Adrenal gland (tissue), 12 donors: ENCODE measurements around the gene FAM120B. TPM values are rescaled to one million over a fixed set of nuclear protein-coding genes. Genes with fewer than 3 reads are reported as not detected.

Experiments used
- DNase-seq, 7 donors: peaks; one replicate each; pipeline ENCODE4 v3.0.0-alpha.2; 2019 to 2020
- H3K27ac ChIP-seq, 5 donors: fragments of 200-600 bp; sonication (generic) in 4 of 5; 1 replicate in 3 of 5; 2 replicates in 2 of 5; pipeline versions ENCODE4 v1.5.1 to v1.8.0; 2016 to 2020; ENCODE audit warnings: mild to moderate bottlenecking in 1 of 5
- H3K27me3 ChIP-seq: fragments of 200-600 bp; 2 replicates; pipeline ENCODE4 v1.8.0; 2021
- H3K36me3 ChIP-seq, 2 donors: fragments of 200-600 bp; replicated peaks in 1 of 2; 1 replicate in 1 of 2; 2 replicates in 1 of 2; pipeline versions ENCODE4 v1.5.1 to v1.8.0; 2018 to 2022
- H3K4me1 ChIP-seq, 2 donors: fragments of 200-600 bp; replicated peaks in 1 of 2; 1 replicate in 1 of 2; 2 replicates in 1 of 2; pipeline versions ENCODE4 v1.5.1 to v1.8.0; 2018 to 2021
- H3K4me3 ChIP-seq, 4 donors: fragments of 200-600 bp; sonication (generic) in 3 of 4; one replicate each; pipeline ENCODE4 v1.5.1; 2016 to 2018
- H3K9me3 ChIP-seq, 3 donors: fragments of 200-600 bp; sonication (generic) in 1 of 3; replicated peaks in 1 of 3; 1 replicate in 2 of 3; 2 replicates in 1 of 3; pipeline versions ENCODE4 v1.5.1 to v1.8.0; 2016 to 2021
- POLR2A ChIP-seq, 2 donors: fragments of 450-650 bp; IDR thresholded peaks; one replicate each; pipeline ENCODE4 v1.6.1; 2017; ENCODE audit warnings: antibody characterized with exemption in 2 of 2, mild to moderate bottlenecking in 2 of 2, moderate library complexity in 1 of 2
- WGBS, 4 donors: extraction: QIAGEN DNeasy Blood & Tissue Kit in 2 of 4; methylation state at CpG; one replicate each; pipeline versions ENCODE4 v1.1.5 to v1.1.7; 2013 to 2017; 5-methylcytosine and 5-hydroxymethylcytosine counted together
- intact Hi-C, 2 donors: fragments of 100-400 bp; cut with DNase I; formaldehyde crosslinking; loops; one replicate each; pipeline versions ENCODE4 v1.14.1 to v1.15.0; 2022 to 2023
- polyA plus RNA-seq, 3 donors: library from polyadenylated mRNA; stranded (reverse); fragments of 200-250 nt in 2 of 3; fragments of 350-450 nt in 1 of 3; fragmentation: Illumina TruSeq in 1 of 3; extraction: RNeasy Lipid Tissue Mini Kit (QIAGEN cat#74804) in 1 of 3; gene quantifications; one replicate each; pipeline ENCODE4 v1.2.3, GENCODE V29; 2013 to 2014
- total RNA-seq, 9 donors: library from RNA; depleted of rRNA in 4 of 9; stranded (reverse); fragments of >200 nt in 4 of 9; fragments of 120-200 nt in 1 of 9; fragmentation: NEBNext Ultra II Directional in 1 of 9; extraction: Animal tissue kit (Norgen Biotek cat#: 25700) in 1 of 9; gene quantifications; one replicate each; pipeline versions ENCODE4 v1.1.0 to v1.2.4, GENCODE V29; 2013 to 2023
- TF ChIP-seq, protein P1 (sequence below), 6 experiments: fragments of 450-650 bp in 4 of 6; fragments of 200-600 bp in 2 of 6; sonication (generic) in 1 of 6; IDR thresholded peaks; 1 replicate in 5 of 6; 2 replicates in 1 of 6; pipeline versions ENCODE4 v1.5.1 to v1.8.0; 2016 to 2021; ENCODE audit warnings: antibody characterized with exemption in 6 of 6, mild to moderate bottlenecking in 2 of 6, moderate library complexity in 1 of 6
- donor health status: healthy with polysubstance abuse.
- donor health status: Bipolar disorder and iron deficiency.
- donor health status: DM: yes; HTN: yes; CAD: no.
- donor health status: DM: no; HTN: no; CAD: no.
- donor health status: DM: no; HTN: no; CAD: no.
- donor health status: DM: yes; HTN: yes; CAD: no.

FAM120B gene
- total and polyA plus RNA-seq, 12 donors = 12.4 to 42.0 (median 27.4) TPM

DNA sequence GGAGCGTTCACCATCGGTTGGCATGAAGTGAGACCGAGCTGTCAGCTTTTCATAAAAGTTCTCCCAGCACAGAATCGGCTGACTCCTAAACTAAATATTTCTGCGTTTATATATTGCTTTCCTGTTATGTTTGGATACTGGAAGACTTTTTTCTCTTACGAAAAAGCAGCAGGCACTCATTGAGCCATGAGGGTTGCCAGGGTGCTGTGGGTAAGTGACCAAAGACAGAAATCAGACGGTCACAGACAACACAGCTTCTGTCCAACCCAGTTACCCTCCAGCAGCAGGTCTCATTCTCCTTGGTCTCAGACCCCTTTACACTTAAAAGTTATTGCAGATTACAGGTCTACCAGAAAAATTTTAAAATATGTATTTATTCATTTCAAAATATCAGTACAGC is 113.7 kb downstream of the FAM120B start:
- 62 to 76% (median 70%) methylated on average over 7 of the region's 7 CpGs for WGBS, 4 donors
- no peak overlapping the region for H3K4me3 ChIP-seq
- no peaks in the 10 kb centered on the region for H3K4me1 ChIP-seq
- no peaks in the 10 kb centered on the region for H3K36me3 ChIP-seq
- no peaks in the 10 kb centered on the region for H3K27me3 ChIP-seq
- H3K27ac ChIP-seq = no peak overlapping the region
- TF ChIP-seq POLR2A (IDR thresholded peaks at IDR 0.05) = no peak
- TF ChIP-seq, protein P1, sequence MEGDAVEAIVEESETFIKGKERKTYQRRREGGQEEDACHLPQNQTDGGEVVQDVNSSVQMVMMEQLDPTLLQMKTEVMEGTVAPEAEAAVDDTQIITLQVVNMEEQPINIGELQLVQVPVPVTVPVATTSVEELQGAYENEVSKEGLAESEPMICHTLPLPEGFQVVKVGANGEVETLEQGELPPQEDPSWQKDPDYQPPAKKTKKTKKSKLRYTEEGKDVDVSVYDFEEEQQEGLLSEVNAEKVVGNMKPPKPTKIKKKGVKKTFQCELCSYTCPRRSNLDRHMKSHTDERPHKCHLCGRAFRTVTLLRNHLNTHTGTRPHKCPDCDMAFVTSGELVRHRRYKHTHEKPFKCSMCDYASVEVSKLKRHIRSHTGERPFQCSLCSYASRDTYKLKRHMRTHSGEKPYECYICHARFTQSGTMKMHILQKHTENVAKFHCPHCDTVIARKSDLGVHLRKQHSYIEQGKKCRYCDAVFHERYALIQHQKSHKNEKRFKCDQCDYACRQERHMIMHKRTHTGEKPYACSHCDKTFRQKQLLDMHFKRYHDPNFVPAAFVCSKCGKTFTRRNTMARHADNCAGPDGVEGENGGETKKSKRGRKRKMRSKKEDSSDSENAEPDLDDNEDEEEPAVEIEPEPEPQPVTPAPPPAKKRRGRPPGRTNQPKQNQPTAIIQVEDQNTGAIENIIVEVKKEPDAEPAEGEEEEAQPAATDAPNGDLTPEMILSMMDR (IDR thresholded peaks at IDR 0.05) = no peak
- DNase-seq = no peak
- no peaks in the 10 kb centered on the region for H3K9me3 ChIP-seq
- intact Hi-C loops = no loop called here

DNA sequence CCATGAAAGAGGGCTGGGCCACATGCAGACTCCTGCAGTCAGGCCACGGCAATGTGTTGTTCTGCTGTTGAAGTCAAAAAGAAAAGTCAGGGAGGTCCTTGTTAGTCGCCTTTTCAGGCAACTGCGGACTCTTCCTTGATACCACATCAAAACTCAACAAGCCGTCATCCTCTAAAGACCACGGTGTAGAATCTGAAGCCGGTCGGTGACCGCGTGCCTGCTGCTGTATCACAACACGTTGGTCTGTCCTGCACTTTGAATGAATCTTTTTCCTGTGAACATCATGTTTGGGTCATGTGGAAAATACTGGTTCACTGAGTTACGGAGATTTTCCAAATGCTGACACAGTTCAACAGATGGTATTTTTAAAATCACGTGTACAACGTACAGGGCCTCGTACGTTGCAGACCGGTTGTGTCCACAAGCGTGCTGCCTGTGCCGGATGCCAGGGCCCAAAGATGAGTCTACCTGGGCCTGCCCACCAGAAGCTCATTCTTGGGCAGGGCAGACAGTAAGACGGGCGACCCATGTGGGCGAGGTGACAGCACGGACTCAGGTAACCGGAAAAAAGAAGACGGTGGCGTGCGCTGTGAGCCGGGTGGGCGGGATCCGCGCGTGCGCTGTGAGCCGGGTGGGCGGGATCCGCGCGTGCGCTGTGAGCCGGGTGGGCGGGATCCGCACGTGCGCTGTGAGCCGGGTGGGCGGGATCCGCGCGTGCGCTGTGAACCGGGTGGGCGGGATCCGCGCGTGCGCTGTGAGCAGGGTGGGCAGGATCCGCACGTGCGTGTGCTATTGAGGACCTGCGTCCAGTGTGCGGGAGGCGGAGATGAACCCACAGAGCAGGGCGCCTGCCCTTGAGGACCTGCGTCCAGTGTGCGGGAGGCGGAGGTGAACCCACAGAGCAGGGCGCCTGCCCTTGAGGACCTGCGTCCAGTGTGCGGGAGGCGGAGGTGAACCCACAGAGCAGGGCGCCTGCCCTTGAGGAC is 114.5 kb downstream of the FAM120B start:
- no peaks in the 10 kb centered on the region for H3K27me3 ChIP-seq
- H3K4me3 ChIP-seq = no peak overlapping the region
- H3K27ac ChIP-seq = no peak overlapping the region
- DNase-seq = no peak
- TF ChIP-seq, protein P1 (IDR thresholded peaks at IDR 0.05) = no peak
- no peak for TF ChIP-seq POLR2A (IDR thresholded peaks at IDR 0.05)
- WGBS, 4 donors = 81 to 93% (median 84%) methylated on average over 35 to 70 of the region's 70 CpGs
- intact Hi-C loops = no loop called here
- no peaks in the 10 kb centered on the region for H3K36me3 ChIP-seq
- no peaks in the 10 kb centered on the region for H3K9me3 ChIP-seq
- no peaks in the 10 kb centered on the region for H3K4me1 ChIP-seq

DNA sequence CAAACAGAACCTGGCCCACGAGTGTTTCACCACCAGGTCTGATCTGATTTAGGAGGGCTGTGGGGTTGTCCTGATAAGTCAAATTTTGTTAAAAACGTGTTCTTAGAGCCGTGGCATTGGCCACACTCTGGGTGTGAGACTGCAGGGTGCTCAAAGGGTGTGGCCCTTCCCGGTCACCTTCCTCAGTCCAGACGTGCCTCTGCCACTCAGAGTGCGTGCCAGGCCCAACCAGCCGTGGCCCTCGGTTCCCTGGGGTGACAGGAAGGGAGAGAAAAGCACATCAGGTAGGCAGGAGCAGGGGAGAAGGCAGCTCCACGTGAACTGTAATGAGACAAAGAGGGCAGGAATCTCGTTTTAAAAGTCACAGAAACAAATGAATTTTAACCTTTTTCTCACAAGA is 115.4 kb downstream of the FAM120B start:
- no peak for DNase-seq
- Histone ChIP-seq H3K4me1 (no peaks in the 10 kb centered on the region), H3K9me3 (no peaks in the 10 kb centered on the region), H3K4me3 (no peak overlapping the region), H3K27me3 (no peaks in the 10 kb centered on the region), H3K27ac (no peak overlapping the region), H3K36me3 (no peaks in the 10 kb centered on the region)
- WGBS, 4 donors = 75 to 82% (median 79%) methylated on average over 9 to 10 of the region's 10 CpGs
- TF ChIP-seq, protein P1 (IDR thresholded peaks at IDR 0.05) = no peak
- TF ChIP-seq POLR2A (IDR thresholded peaks at IDR 0.05) = no peak
- intact Hi-C loops = no loop called here

DNA sequence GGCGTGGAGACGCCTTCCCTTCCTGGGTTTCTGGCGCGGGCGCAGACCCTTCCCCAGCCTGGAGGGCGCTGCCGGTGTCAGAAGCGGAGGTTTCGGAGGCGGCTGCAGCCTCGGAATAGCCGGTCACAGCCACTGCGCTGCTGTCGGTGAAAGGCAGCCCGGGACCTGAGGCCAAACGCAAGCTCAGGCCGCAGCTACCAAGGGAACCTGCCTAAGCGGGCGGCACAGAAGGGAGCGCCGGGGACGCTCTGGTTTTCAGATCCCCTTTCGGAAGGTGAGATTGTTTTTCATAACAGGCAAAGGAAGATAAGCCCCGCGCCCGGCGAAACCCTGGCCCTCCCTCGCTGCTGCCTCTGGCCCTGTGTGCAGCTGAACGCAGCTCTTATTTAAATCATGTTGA is 116.5 kb downstream of the FAM120B start:
- H3K27ac ChIP-seq = no peak overlapping the region
- no peaks in the 10 kb centered on the region for H3K27me3 ChIP-seq
- H3K36me3 ChIP-seq = no peaks in the 10 kb centered on the region
- TF ChIP-seq, protein P1 (IDR thresholded peaks at IDR 0.05) = no peak
- no peak for TF ChIP-seq POLR2A (IDR thresholded peaks at IDR 0.05)
- intact Hi-C loops = no loop called here
- H3K9me3 ChIP-seq = no peaks in the 10 kb centered on the region
- no peak overlapping the region for H3K4me3 ChIP-seq
- no peak for DNase-seq
- 60 to 66% (median 62%) methylated on average over 14 to 29 of the region's 29 CpGs for WGBS, 4 donors
- no peaks in the 10 kb centered on the region for H3K4me1 ChIP-seq
